NCI-H128 (cell line): ENCODE data around the gene MAGEF1.
A peak's percentile ranks its signal among the peaks of the same experiment; 100 is the strongest.
"Not testable (repeated sequence)": the region's sequence is repeated elsewhere in the genome, so short reads cannot be mapped to it uniquely, and the experiment has no call there.

Experiments
- DNase-seq: peaks from one replicate; lab custom pipeline; 2025; ENCODE audit not compliant: unreplicated experiment; lab: John Stamatoyannopoulos, UW

MAGEF1 gene

DNA sequence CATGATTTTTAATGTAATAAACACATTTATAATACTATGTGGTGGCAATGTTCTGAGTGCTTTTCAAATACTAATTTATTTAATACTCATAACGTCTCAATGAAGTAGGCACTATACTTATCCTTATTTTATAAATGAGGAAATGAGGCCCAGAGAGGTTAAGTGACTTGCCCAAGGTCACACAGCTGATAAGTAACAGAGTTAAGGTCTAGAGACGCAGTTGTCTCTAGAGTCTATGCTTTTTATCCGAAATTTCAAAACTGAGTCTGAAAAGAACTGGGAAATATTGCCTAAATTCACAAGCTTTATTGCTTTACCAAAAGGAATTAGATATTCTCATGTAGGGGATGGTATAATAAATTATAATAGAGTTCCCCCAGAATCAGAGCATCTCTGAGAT is 31.4 kb upstream of the MAGEF1 start:
- DNase-seq = no peak

DNA sequence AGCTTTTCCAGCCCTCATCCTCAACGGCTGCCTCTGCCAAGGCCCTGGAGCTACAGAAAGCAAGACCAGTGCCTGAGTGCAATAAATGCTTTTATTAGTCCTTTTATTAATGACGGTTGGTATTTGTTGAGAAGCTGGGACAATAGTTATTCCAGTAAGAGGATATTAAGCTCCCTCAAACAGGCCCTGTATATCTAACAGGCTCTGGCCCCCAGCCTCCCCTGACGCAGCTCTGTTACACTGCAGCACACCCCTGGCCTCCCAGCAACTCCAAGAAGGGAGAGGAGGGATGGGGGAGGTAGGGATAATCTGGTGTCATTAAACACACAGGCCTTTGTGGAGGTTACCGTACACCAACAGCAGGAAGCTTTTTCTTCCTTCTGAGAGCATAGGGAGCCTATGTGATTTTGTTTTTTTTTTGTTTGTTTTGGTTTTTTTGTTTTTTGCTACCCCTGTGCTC is 30.8 kb upstream of the MAGEF1 start:
- DNase-seq = no peak

- DNase-seq = no peak
Measured at GRCh38 chr3:184741798-184742675, 30.2 kb upstream of the MAGEF1 start.

DNA sequence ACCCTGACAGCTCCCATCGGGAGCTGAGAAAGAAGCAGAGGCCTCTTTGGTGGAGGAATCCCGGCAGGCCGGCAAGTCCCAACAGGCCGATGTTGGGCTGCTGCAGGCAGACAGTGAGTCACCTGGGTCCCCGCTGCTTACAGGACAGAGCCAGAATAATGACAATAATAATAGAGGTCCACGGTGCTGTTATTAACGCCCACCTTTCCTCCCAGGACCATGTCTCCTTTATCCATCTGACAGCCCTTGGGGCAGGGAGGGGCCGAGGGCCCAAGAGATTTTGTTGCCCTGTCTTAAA is 29.3 kb upstream of the MAGEF1 start:
- DNase-seq = no peak

DNA sequence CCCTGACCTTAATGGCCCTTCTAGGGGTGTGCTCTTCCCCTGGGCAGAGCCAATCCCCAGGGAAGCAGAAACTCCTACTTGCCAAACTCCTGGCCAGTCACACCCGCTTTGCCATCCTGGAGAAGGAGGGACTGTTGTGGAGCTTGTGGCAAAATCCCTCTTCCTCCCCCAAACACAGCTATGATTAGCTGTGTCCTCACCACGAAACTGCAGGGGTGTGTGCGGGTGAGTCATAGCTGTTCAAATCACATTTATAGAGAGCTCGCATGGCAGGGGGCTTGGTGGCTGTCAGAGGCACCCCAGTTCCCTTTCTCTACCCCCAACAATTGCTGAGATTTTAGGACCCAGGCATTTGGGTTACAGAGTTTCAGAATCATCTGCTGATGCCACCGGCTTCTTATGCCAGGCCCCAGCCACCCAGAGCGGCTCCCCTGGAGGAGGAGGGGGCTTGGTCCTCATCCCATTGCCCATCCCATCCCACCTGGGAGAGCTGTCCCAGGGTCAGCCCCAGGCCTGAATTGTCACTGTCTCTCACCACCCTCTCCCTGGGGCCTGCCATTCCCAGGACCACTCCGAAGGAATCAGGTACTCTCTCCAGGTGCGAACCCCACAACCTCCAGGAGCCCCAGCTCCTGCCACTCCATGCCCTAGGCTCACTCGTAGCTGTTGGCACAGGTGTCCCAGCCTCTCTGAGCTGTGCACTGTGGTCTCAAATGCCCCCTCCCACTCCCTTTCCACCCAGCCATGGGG is 28.8 kb upstream of the MAGEF1 start:
- no peak for DNase-seq

GRCh38 chr3:184739594-184740505 is 28.0 kb upstream of the MAGEF1 start:
- DNase-seq = no peak

GRCh38 chr3:184738982-184739381 is 27.1 kb upstream of the MAGEF1 start:
- no peak for DNase-seq

DNA sequence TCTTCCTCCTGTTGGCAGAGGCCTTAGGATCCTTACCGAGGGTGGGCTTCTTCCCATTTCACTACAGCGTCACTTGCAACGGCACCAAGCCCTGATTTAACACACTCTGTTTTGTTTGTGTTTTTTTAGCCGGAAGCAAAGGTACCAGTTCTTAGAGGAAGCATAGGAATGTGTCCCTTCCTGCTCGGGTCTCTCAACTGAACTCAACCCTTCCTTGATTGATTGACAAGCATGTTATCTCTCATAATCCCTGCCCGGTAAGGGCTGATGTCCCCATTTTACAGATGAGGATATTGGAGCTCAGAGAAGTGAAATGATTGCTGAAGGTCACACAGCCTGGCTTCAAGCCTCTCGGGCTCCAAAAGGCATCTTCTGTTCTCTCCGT is 26.6 kb upstream of the MAGEF1 start:
- DNase-seq = no peak

GRCh38 chr3:184737641-184738505 is 26.0 kb upstream of the MAGEF1 start:
- no peak for DNase-seq

- DNase-seq = no peak
Measured at GRCh38 chr3:184737063-184737462, 25.2 kb upstream of the MAGEF1 start.

- DNase-seq = no peak
Measured at GRCh38 chr3:184734903-184735701, 23.2 kb upstream of the MAGEF1 start.

DNA sequence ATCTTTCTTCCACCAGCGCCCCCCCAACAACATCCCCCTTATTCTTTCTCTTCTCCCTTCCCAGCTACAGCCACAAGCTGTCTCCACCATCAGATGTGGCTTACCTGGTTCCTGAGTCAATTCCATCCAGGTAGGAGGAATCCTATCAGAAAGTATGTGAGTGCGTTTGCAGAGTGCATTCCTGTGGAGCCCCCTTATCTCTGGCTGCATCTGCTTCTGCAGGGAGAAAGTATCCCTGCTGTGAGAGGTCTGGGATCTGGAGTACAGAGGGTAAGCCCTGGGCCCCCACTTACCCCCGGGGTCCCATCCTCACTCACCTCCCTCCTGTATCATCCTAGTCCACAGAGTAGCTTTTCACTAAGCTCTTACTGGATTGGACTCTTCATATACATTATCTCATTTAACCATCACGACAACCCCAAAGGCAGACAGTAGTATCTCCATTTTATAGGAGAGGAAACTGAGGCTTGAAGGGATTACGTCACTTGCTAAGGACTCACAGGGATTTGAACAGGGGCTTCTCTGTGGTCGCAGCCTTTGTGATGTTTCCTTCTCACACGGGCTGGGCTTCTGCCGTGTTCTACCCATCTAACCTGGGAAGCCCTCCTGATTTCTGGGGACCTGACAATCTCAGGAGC is 22.2 kb upstream of the MAGEF1 start:
- DNase-seq = no peak

DNA sequence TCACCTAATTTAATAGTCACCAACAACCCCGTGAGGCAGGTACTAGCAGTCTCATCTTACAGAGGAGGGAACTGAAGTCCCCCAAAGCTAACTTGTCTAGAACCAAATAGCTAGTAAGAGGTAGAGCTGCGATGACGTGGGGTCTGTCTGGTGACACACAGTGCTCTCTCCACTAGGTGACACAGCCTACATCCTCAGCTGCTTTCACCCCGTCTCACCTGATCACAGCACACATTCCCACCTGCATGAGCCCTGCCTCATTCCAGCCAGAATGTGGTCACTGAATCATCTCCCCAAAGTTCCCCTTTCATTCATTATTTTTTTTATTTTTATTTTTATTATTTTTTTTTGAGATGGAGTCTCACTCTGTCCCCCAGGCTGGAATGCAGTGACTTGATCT is 21.3 kb upstream of the MAGEF1 start:
- no peak for DNase-seq

DNA sequence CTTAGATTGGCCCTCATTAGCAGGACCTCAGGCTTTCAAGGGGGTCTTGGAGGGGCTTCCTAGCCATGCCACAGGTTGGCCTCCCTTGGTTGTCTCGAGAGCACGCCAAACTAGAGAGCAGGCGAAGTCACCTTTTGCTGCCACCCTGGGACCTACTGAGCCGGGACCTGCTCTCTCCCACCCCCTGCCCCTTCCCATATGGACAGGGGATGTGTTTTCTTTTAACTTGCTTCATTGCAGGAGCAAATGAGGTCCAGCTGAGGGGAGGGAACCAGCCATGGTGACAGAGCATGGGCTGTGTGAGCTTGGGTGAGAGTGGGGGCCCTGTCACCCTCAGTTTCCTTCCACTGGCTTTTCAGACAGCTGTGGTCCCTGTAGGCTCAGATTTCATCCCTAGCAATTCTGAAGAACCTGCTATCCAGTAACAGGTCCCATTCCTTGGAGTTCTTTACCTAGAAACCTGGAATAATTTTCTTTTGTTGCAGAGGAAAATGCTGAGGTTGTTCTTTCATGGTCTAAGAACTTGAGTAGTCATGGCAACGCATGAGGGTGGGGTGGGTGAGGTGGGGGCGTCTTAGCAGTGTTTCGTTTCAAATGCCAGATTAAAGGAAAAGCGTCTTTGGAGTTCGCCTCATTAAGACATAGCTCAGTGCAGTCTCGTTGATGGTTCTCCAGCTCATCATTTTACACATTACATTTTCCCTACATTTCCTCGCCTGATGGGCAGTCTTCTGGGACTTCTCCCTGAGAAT is 20.1 kb upstream of the MAGEF1 start:
- no peak for DNase-seq

DNA sequence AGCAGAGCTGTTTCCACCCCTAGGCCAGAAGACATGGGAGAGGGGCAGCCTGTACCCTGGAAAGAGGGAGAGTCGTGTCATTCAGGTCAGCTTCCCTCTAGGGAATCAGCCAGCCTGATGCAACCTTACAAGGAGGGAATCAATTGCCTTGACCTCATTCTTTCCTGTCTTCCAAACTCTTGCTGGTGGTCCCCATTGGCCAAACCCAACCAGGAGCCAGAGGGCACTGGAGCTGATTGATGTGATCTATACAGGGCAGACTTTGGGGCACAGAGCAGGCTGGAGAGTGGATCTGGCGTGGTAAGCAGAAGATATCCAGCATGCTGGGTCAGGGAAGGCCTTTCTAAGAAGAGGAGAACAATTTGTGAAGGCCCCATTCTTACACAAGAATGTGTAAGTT is 19.1 kb upstream of the MAGEF1 start:
- no peak for DNase-seq

DNA sequence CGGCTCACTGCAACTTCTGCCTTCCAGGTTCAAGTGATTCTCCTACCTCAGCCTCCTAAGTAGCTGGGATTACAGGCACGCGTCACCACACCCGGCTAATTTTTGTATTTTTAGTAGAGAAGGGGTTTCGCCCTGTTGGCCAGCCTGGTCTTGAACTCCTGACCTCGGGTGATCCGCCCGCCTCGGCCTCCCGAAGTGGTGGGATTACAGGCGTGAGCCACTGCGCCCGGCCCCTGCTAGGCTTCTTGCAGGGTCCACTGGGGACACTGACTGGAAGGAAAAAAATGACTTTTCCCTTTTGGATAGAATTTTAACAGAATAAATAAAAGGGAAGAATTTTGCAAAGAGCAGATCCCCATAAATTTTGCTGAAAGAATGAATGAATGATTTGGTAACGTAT is 17.3 kb upstream of the MAGEF1 start:
- not testable (repeated sequence) for DNase-seq

- no peak for DNase-seq
Measured at GRCh38 chr3:184728010-184728527, 16.2 kb upstream of the MAGEF1 start.

DNA sequence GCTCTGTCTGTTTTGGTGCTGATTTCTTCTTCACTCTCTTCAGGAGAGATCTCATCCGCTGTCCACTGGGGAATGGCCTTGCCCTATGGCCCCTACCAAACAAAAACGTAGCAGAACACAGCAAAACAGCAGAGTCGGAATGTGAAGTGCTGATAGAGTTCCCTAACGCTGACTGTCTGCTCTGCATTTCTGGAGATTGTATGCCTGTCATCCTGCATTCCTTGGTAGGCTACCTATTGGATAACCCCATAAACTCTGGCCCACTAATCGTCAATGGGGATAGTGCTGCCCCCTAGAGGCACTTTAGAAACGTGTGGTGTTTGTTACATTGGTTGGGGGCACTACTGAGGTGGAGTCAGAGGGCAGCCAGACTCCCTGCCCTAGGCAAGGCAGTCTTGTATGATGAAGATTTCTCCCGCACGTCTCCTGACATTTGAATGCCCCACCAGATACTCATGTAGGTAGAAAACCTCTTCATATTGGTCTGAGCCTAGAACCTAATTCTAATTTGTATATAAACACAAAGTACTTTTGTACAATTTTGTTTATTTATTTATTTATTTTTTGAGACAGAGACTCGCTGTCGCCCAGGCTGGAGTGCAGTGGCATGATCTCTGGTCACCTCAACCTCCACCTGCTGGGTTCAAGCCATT is 15.6 kb upstream of the MAGEF1 start:
- peak; percentile 69 for DNase-seq
